IMR-90 (cell line): ENCODE measurements around the gene SLC30A5. TPM values are rescaled to one million over a fixed set of nuclear protein-coding genes. Genes with fewer than 3 reads are reported as not detected.

Source experiments
- ATAC-seq: fragments of 200-7000 bp; cut with Tn5 transposase; 2 replicates; pipeline ENCODE4 v1.9.1; 2020; ENCODE audit warnings: low read depth, mild to moderate bottlenecking, moderate library complexity
- BruUV-seq: library from RNA; stranded (reverse); fragments of 400-500 nt; replicated peaks from 2 replicates; lab custom pipeline; 2021; lab: Mats Ljungman, UMichigan
- CTCF ChIA-PET: fragments of 300-600 bp; formaldehyde crosslinking; extraction: SDS; loops from one replicate; lab custom pipeline; 2021; ENCODE audit warnings: antibody characterized with exemption; lab: Yijun Ruan, JAX
- POLR2A ChIA-PET: fragments of 300-600 bp; sonication (Branson Sonifier 250); formaldehyde crosslinking; loops from one replicate; lab custom pipeline; 2022; ENCODE audit warnings: antibody characterized with exemption; ENCODE audit not compliant: unreplicated experiment; lab: Charles Lee
- DNase-seq: peaks from one replicate; pipeline ENCODE4 v3.0.0; 2013
- H2AFZ ChIP-seq: replicated peaks from 2 replicates; pipeline ENCODE3; 2013; ENCODE audit warnings: low read length, mild to moderate bottlenecking; ENCODE audit not compliant: poor library complexity
- H2AK5ac ChIP-seq: 2 replicates; pipeline ENCODE4 v1.6.1; 2013; ENCODE audit warnings: low read depth, low read length, inconsistent platforms
- H2AK9ac ChIP-seq: replicated peaks from 2 replicates; pipeline ENCODE3; 2013; ENCODE audit warnings: mild to moderate bottlenecking, low read depth, low read length, moderate library complexity; ENCODE audit not compliant: poor library complexity
- H2BK120ac ChIP-seq: 2 replicates; pipeline ENCODE4 v1.6.1; 2013; ENCODE audit warnings: low read depth, low read length, inconsistent platforms
- H2BK15ac ChIP-seq: 3 replicates; pipeline ENCODE4 v1.6.1; 2013; ENCODE audit warnings: low read depth, low read length, inconsistent platforms
- H2BK20ac ChIP-seq: 2 replicates; pipeline ENCODE4 v1.6.1; 2013; ENCODE audit warnings: low read depth, mild to moderate bottlenecking, inconsistent platforms, low read length, moderate library complexity
- H2BK5ac ChIP-seq: 2 replicates; pipeline ENCODE4 v1.6.1; 2013; ENCODE audit warnings: mild to moderate bottlenecking, low read depth, low read length, inconsistent platforms; ENCODE audit not compliant: poor library complexity, severe bottlenecking
- H3K14ac ChIP-seq: replicated peaks from 2 replicates; pipeline ENCODE4 v1.6.1; 2013; ENCODE audit warnings: low read depth, low read length, inconsistent platforms
- H3K18ac ChIP-seq: 2 replicates; pipeline ENCODE4 v1.6.1; 2013; ENCODE audit warnings: low read depth, low read length, control low read depth
- H3K23ac ChIP-seq: 2 replicates; pipeline ENCODE4 v1.6.1; 2013; ENCODE audit warnings: low read depth, low read length, inconsistent platforms
- H3K27ac ChIP-seq: 2 replicates; pipeline ENCODE4 v1.5.1; 2013; ENCODE audit warnings: mild to moderate bottlenecking, control low read depth, low read length; ENCODE audit not compliant: insufficient read depth
- H3K27me3 ChIP-seq: 2 replicates; pipeline ENCODE4 v1.6.1; 2013; ENCODE audit warnings: low read length; ENCODE audit not compliant: control insufficient read depth, insufficient read depth
- H3K36me3 ChIP-seq: 2 replicates; pipeline ENCODE4 v1.6.1; 2013; ENCODE audit warnings: low read length, mixed read lengths; ENCODE audit not compliant: control insufficient read depth, insufficient read depth
- H3K4ac ChIP-seq: 2 replicates; pipeline ENCODE4 v1.6.1; 2013; ENCODE audit warnings: low read depth, low read length, inconsistent platforms
- H3K4me1 ChIP-seq: 2 replicates; pipeline ENCODE4 v1.6.1; 2013; ENCODE audit warnings: low read length, mixed read lengths; ENCODE audit not compliant: control insufficient read depth, insufficient read depth
- H3K4me2 ChIP-seq: 2 replicates; pipeline ENCODE4 v1.6.1; 2013; ENCODE audit warnings: low read depth, mild to moderate bottlenecking, control low read depth, low read length, moderate library complexity
- H3K4me3 ChIP-seq: 2 replicates; pipeline ENCODE4 v1.5.1; 2013; ENCODE audit warnings: low read depth, mild to moderate bottlenecking, control low read depth, low read length, moderate library complexity; ENCODE audit not compliant: insufficient read depth
- H3K56ac ChIP-seq: 2 replicates; pipeline ENCODE4 v1.6.1; 2013; ENCODE audit warnings: low read length, inconsistent platforms; ENCODE audit not compliant: insufficient read depth; ENCODE audit errors: extremely low read depth
- H3K79me1 ChIP-seq, 2 experiments: 2 replicates each; pipeline ENCODE4 v1.6.1; 2013; ENCODE audit warnings: low read length in 2 of 2, inconsistent platforms in 1 of 2, low read depth in 1 of 2
- H3K9ac ChIP-seq: 2 replicates; pipeline ENCODE4 v1.6.1; 2013; ENCODE audit warnings: low read depth, low read length, control low read depth
- H3K9me1 ChIP-seq: 2 replicates; pipeline ENCODE4 v1.6.1; 2013; ENCODE audit warnings: low read length, inconsistent platforms; ENCODE audit not compliant: insufficient read depth
- H3K9me3 ChIP-seq: 2 replicates; pipeline ENCODE4 v1.6.1; 2013; ENCODE audit warnings: low read length; ENCODE audit not compliant: control insufficient read depth, insufficient read depth
- H4K20me1 ChIP-seq: 2 replicates; pipeline ENCODE4 v1.6.1; 2013; ENCODE audit warnings: low read length, inconsistent platforms; ENCODE audit not compliant: insufficient read depth
- H4K5ac ChIP-seq: 2 replicates; pipeline ENCODE4 v1.6.1; 2013; ENCODE audit warnings: mild to moderate bottlenecking, low read depth, low read length, control low read depth
- H4K8ac ChIP-seq, 2 experiments: 2 replicates each; pipeline ENCODE4 v1.6.1; 2013; ENCODE audit warnings: low read depth in 2 of 2, low read length in 2 of 2, control low read depth in 1 of 2, inconsistent platforms in 1 of 2
- H4K91ac ChIP-seq: 2 replicates; pipeline ENCODE4 v1.6.1; 2013; ENCODE audit warnings: low read depth, low read length, inconsistent platforms; ENCODE audit not compliant: insufficient read depth
- FOS ChIP-seq: fragments of 150-350 bp; IDR thresholded peaks from 2 replicates; pipeline ENCODE4 v1.6.1; 2016; ENCODE audit warnings: low read depth, low read length
- POLR2A ChIP-seq: IDR thresholded peaks from 2 replicates; pipeline ENCODE4 v1.6.1; 2012; ENCODE audit warnings: mild to moderate bottlenecking, low read depth, low read length
- RCOR1 ChIP-seq: IDR thresholded peaks from 2 replicates; pipeline ENCODE4 v1.6.1; 2012; ENCODE audit warnings: mild to moderate bottlenecking, low read length, improper control_type of control experiment; ENCODE audit not compliant: insufficient replicate concordance
- RFX5 ChIP-seq: IDR thresholded peaks from 2 replicates; pipeline ENCODE4 v1.8.0; 2012; ENCODE audit warnings: low read depth, mild to moderate bottlenecking, low read length, moderate library complexity
- WGBS, 2 experiments: methylation state at CpG; one replicate each; pipeline versions ENCODE4 v1.1.5 to v1.1.7; 2013; ENCODE audit warnings: missing lambda C conversion rate in 2 of 2; ENCODE audit not compliant: insufficient read length in 1 of 2; ENCODE audit errors: extremely low coverage in 2 of 2; 5-methylcytosine and 5-hydroxymethylcytosine counted together
- dilution Hi-C: fragments of 300-500 bp; cut with HindIII; formaldehyde crosslinking; loops from one replicate; pipeline ENCODE4 v1.14.3; 2018; ENCODE audit warnings: low sequenced_read_pairs; ENCODE audit not compliant: unreplicated experiment
- in situ Hi-C: fragments of 300-500 bp; cut with MboI; formaldehyde crosslinking; loops from 3 replicates; pipeline ENCODE4 v1.14.3; 2019; ENCODE audit warnings: low sequenced_read_pairs, inconsistent platforms, mixed read lengths
- intact Hi-C: fragments of 100-400 bp; cut with micrococcal nuclease; formaldehyde crosslinking; loops from 2 replicates; pipeline ENCODE4 v1.10.0; 2022
- polyA plus RNA-seq, 3 experiments: library from polyadenylated mRNA; depleted of rRNA; stranded (reverse); fragments of >200 nt; gene quantifications; 2 replicates each; pipeline ENCODE4 v1.2.3, GENCODE V29; 2012; ENCODE audit warnings: low replicate concordance in 1 of 3
- total RNA-seq: library from RNA; depleted of rRNA; stranded (reverse); fragments of >200 nt; gene quantifications from 2 replicates; pipeline ENCODE4 v1.2.3, GENCODE V29; 2012

The SLC30A5 gene
- total and polyA plus RNA-seq, 2 of the 4 experiments (the other 2 are of a cell fraction) = 21.2 to 34.8 TPM

- TF ChIP-seq RCOR1 (no peak), POLR2A (peak; percentile 67)
These were observed 73.1 kb downstream of the SLC30A5 start, which contains the start of gene CCNB1 (continued) for GRCh38 chr5:69166686-69167492.

- WGBS, 2 experiments = 3% methylated on average over 7 of the region's 11 CpGs; no CpG with 5 or more reads in 1 of the 2 experiments
- H3K4ac ChIP-seq = peak overlapping the region; percentile 76
- ATAC-seq = peak; percentile 12; the same call in 1 of the 2 replicates
- H3K79me1 ChIP-seq = peaks cover 21 to 37% of the 10 kb centered on the region in 2 experiments
- H3K4me1 ChIP-seq = peaks cover 2% of the 10 kb centered on the region; the same call in 1 of the 2 replicates
- H2AFZ ChIP-seq = peak overlapping the region; percentile 95
- peak overlapping the region; percentile 74 for H3K56ac ChIP-seq
- no peaks in the 10 kb centered on the region for H3K9me3 ChIP-seq
- no peaks in the 10 kb centered on the region for H3K27me3 ChIP-seq
- H3K14ac ChIP-seq = peak overlapping the region; percentile 48; the same call in 1 of the 2 replicates
- no peaks in the 10 kb centered on the region for H3K36me3 ChIP-seq
- H4K91ac ChIP-seq = peak overlapping the region; percentile 86
- H2AK5ac ChIP-seq = 0 out of 2 replicates have a peak overlapping the region, but pooled peaks have one; percentile 23
- no peak overlapping the region for H3K18ac ChIP-seq
- peak overlapping the region; percentile 96 for H3K4me2 ChIP-seq
- H4K8ac ChIP-seq = peak overlapping the region; percentile 33 to 57; a peak in 3 of 4 replicates
- ChIA-PET POLR2A (no interaction called here), CTCF (no interaction called here)
- peak overlapping the region; percentile 53 for H2BK5ac ChIP-seq
- H3K27ac ChIP-seq = peak overlapping the region; percentile 30; the same call in 1 of the 2 replicates
- no peaks in the 10 kb centered on the region for H3K9me1 ChIP-seq
- intact Hi-C loops = no loop called here
- dilution Hi-C loops = no loop called here
- H4K20me1 ChIP-seq = no peaks in the 10 kb centered on the region
- peak overlapping the region; percentile 69; the same call in 1 of the 2 replicates for H3K23ac ChIP-seq
- DNase-seq = no peak
- 0 out of 2 replicates have a peak, but pooled peaks have one; percentile 1 for TF ChIP-seq POLR2A
- TF ChIP-seq FOS = no peak
- no peak for TF ChIP-seq RFX5
- no peak overlapping the region for H2BK15ac ChIP-seq
- peak overlapping the region; percentile 56 for H3K4me3 ChIP-seq
- no peak overlapping the region for H2BK120ac ChIP-seq
- no peak overlapping the region for H2BK20ac ChIP-seq
- no TSS peak for BruUV-seq
- peak overlapping the region; percentile 92 for H2AK9ac ChIP-seq
- no peak overlapping the region for H4K5ac ChIP-seq
- H3K9ac ChIP-seq = peak overlapping the region; percentile 26
- in situ Hi-C loops = no loop called here
These were observed 73.7 kb downstream of the SLC30A5 start for GRCh38 chr5:69167493-69167855.
